IgD-negative memory B cell (primary cell): ENCODE measurements around the gene MED27. TPM values are rescaled to one million over a fixed set of nuclear protein-coding genes. Genes with fewer than 3 reads are reported as not detected.

Experiments
- H3K27ac Mint-ChIP-seq, 3 donors: one replicate each; pipeline ENCODE4 v1.8.0; 2020 to 2022; ENCODE audit warnings: mild to moderate bottlenecking in 3 of 3, mixed read lengths in 3 of 3, moderate library complexity in 1 of 3
- H3K27me3 Mint-ChIP-seq: one replicate; pipeline ENCODE4 v1.8.0; 2021; ENCODE audit warnings: mixed read lengths
- H3K36me3 Mint-ChIP-seq: one replicate; pipeline ENCODE4 v1.8.0; 2020; ENCODE audit warnings: mild to moderate bottlenecking, mixed read lengths
- H3K4me1 Mint-ChIP-seq, 3 donors: one replicate each; pipeline ENCODE4 v1.8.0; 2020 to 2022; ENCODE audit warnings: mixed read lengths in 3 of 3, mild to moderate bottlenecking in 1 of 3
- H3K4me3 Mint-ChIP-seq, 4 donors: one replicate each; pipeline ENCODE4 v1.8.0; 2020 to 2022; ENCODE audit warnings: mild to moderate bottlenecking in 4 of 4, mixed read lengths in 4 of 4, moderate library complexity in 3 of 4
- H3K9me3 Mint-ChIP-seq, 3 donors: one replicate each; pipeline ENCODE4 v1.8.0; 2020 to 2021; ENCODE audit warnings: mixed read lengths in 3 of 3, mild to moderate bottlenecking in 1 of 3
- polyA plus RNA-seq: library from polyadenylated mRNA; unstranded; fragments of 300-500 nt; fragmentation: Illumina TruSeq; gene quantifications from one replicate; pipeline ENCODE4 v1.2.3, GENCODE V29; 2021

Gene MED27
- polyA plus RNA-seq, 1 donor from 2014 or later = 33.7 TPM

GRCh38 chr9:131847665-131848354, 231.9 kb downstream of the MED27 start:
- Mint-ChIP-seq H3K27me3 (peaks cover 3% of the 10 kb centered on the region), H3K9me3 (no peaks in the 10 kb centered on the region), H3K4me3 (no peak overlapping the region), H3K4me1 (peaks cover 0 to 1% (median 0%) of the 10 kb centered on the region in 3 donors), H3K36me3 (peaks cover 1% of the 10 kb centered on the region), H3K27ac (no peak overlapping the region)

DNA sequence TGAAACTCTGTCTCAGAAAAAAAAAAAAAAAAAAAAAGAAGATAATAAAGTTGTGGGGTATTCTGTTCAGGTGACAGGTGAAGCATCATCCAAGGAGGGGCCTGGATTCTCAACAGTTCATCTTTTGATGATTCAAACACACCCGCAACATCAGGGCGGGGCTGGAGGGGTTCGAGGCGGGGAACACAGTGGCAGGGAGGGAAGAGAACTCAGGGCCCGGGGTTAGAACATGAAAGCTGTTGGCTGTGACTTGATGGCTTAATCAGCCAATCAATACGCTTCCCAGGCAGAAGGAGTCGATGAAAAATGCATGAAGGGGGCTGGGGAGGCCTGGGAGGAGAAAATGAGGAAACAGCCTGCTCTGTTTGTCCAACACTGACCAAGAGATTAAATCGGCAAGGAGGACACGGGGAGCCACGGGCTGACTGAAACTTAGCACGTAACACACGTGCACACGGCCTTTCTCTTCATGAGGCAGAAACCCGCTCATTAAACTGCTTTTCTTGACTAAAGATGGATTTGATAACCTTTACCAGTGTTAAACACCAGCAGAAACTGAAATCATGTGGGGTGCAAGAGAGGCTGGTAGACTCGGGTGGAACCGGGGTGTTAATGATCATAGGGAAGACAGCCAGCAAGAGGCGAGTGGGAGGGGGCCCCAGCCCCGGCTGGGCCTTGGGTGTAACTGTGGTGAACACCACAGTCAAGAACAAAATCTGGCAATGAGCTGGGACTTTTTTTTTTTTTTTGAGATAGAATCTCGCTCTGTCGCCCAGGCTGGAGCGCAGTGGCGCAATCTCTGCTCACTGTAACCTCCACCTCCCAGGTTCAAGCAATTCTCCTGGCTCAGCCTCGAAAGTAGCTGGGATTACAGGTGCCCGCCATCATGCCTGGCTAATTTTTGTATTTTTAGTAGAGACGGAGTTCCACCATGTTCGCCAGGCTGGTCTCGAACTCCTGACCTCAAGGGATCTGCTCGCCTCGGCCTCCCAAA, 234.1 kb downstream of the MED27 start:
- Mint-ChIP-seq H3K4me3 (no peak overlapping the region), H3K4me1 (no peaks in the 10 kb centered on the region), H3K9me3 (no peaks in the 10 kb centered on the region), H3K36me3 (peaks cover 1% of the 10 kb centered on the region), H3K27ac (no peak overlapping the region), H3K27me3 (peaks cover 6% of the 10 kb centered on the region)

- Mint-ChIP-seq H3K4me1 (no peaks in the 10 kb centered on the region), H3K9me3 (peaks cover 0 to 1% (median 0%) of the 10 kb centered on the region in 3 donors), H3K27me3 (peaks cover 9% of the 10 kb centered on the region), H3K36me3 (peaks cover 1% of the 10 kb centered on the region), H3K27ac (no peak overlapping the region), H3K4me3 (no peak overlapping the region)
Observed at GRCh38 chr9:131844745-131845118, 234.9 kb downstream of the MED27 start.

GRCh38 chr9:131843989-131844744, 235.5 kb downstream of the MED27 start:
- H3K36me3 Mint-ChIP-seq = peaks cover 1% of the 10 kb centered on the region
- H3K27ac Mint-ChIP-seq = no peak overlapping the region
- H3K27me3 Mint-ChIP-seq = peaks cover 9% of the 10 kb centered on the region
- H3K4me1 Mint-ChIP-seq = no peaks in the 10 kb centered on the region
- no peak overlapping the region for H3K4me3 Mint-ChIP-seq
- peaks cover 0 to 1% (median 0%) of the 10 kb centered on the region in 3 donors for H3K9me3 Mint-ChIP-seq

GRCh38 chr9:131841765-131842318, 237.8 kb downstream of the MED27 start:
- Mint-ChIP-seq H3K36me3 (peaks cover 1% of the 10 kb centered on the region), H3K27ac (no peak overlapping the region), H3K9me3 (peaks cover 0 to 1% (median 0%) of the 10 kb centered on the region in 3 donors), H3K27me3 (peaks cover 13% of the 10 kb centered on the region), H3K4me3 (no peak overlapping the region), H3K4me1 (no peaks in the 10 kb centered on the region)

- peaks cover 0 to 1% (median 0%) of the 10 kb centered on the region in 3 donors for H3K9me3 Mint-ChIP-seq
- no peaks in the 10 kb centered on the region for H3K4me1 Mint-ChIP-seq
- H3K36me3 Mint-ChIP-seq = peaks cover 1% of the 10 kb centered on the region
- H3K27me3 Mint-ChIP-seq = peaks cover 11% of the 10 kb centered on the region
- H3K4me3 Mint-ChIP-seq = no peak overlapping the region
- H3K27ac Mint-ChIP-seq = no peak overlapping the region
Observed at GRCh38 chr9:131840751-131841702, 238.6 kb downstream of the MED27 start.

- Mint-ChIP-seq H3K4me3 (no peak overlapping the region), H3K27me3 (peaks cover 10% of the 10 kb centered on the region), H3K4me1 (no peaks in the 10 kb centered on the region), H3K9me3 (peaks cover 0 to 1% (median 0%) of the 10 kb centered on the region in 3 donors), H3K27ac (peak overlapping the region in 1 of 3 donors; percentile 69), H3K36me3 (peaks cover 1% of the 10 kb centered on the region)
Observed at GRCh38 chr9:131840220-131840619, 239.4 kb downstream of the MED27 start.

GRCh38 chr9:131839281-131840084, 240.2 kb downstream of the MED27 start:
- peaks cover 1% of the 10 kb centered on the region for H3K36me3 Mint-ChIP-seq
- H3K27ac Mint-ChIP-seq = peak overlapping the region in 1 of 3 donors; percentile 69
- H3K4me3 Mint-ChIP-seq = no peak overlapping the region
- H3K9me3 Mint-ChIP-seq = peaks cover 0 to 1% (median 0%) of the 10 kb centered on the region in 3 donors
- no peaks in the 10 kb centered on the region for H3K4me1 Mint-ChIP-seq
- H3K27me3 Mint-ChIP-seq = peaks cover 12% of the 10 kb centered on the region

GRCh38 chr9:131838530-131839280, 241.0 kb downstream of the MED27 start:
- Mint-ChIP-seq H3K27ac (no peak overlapping the region), H3K9me3 (peaks cover 0 to 6% (median 0%) of the 10 kb centered on the region in 3 donors), H3K4me3 (no peak overlapping the region), H3K4me1 (no peaks in the 10 kb centered on the region), H3K27me3 (peaks cover 12% of the 10 kb centered on the region), H3K36me3 (peaks cover 1% of the 10 kb centered on the region)

DNA sequence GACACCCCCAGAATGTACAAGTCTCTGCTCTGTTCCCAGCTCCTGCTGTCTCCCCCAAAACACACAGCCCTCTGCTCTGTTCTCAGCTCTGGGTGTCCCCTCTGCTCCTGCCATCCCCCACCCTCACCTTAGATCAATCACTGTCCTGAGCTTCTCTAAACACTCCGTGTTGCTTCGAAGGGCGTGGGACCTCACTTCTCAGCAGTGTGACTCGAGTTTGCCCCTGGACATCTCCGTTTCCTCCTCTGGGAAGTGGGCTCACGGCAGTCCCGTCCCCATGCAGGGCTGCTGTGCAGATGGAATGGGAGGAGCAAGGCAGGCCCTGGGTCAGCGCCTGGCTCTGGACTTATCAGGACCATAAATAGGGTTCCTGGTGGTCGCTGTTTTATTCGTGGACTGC, 241.8 kb downstream of the MED27 start:
- Mint-ChIP-seq H3K4me1 (no peaks in the 10 kb centered on the region), H3K36me3 (no peaks in the 10 kb centered on the region), H3K4me3 (peak overlapping the region in 1 of 4 donors; percentile 63), H3K27ac (no peak overlapping the region), H3K27me3 (peaks cover 12% of the 10 kb centered on the region), H3K9me3 (peaks cover 0 to 8% (median 0%) of the 10 kb centered on the region in 3 donors)

GRCh38 chr9:131837316-131837715, 242.4 kb downstream of the MED27 start:
- Mint-ChIP-seq H3K27ac (no peak overlapping the region), H3K9me3 (peaks cover 0 to 8% (median 0%) of the 10 kb centered on the region in 3 donors), H3K4me3 (no peak overlapping the region), H3K27me3 (peaks cover 13% of the 10 kb centered on the region), H3K4me1 (peaks cover 0 to under 1% (median 0%) of the 10 kb centered on the region in 3 donors), H3K36me3 (no peaks in the 10 kb centered on the region)

- peaks cover 14% of the 10 kb centered on the region for H3K27me3 Mint-ChIP-seq
- peak overlapping the region in 1 of 4 donors; percentile 36 for H3K4me3 Mint-ChIP-seq
- no peak overlapping the region for H3K27ac Mint-ChIP-seq
- peaks cover 0 to 1% (median 0%) of the 10 kb centered on the region in 3 donors for H3K4me1 Mint-ChIP-seq
- peaks cover 0 to 8% (median 0%) of the 10 kb centered on the region in 3 donors for H3K9me3 Mint-ChIP-seq
- H3K36me3 Mint-ChIP-seq = no peaks in the 10 kb centered on the region
Observed at GRCh38 chr9:131836607-131837315, 242.9 kb downstream of the MED27 start.
